Activated T-helper 2 cell treated with anti-CD3 and anti-CD28 coated beads, Interferon-gamma antibody, Interleukin-2, Interleukin-4, amounts not matched to agents 10 μg/mL and 5 μg/mL and 100 μg/mL, durations not matched to agents 14 hours and 24 hours and 36 hours (primary cell): ENCODE results near the gene TSPAN13. TPM values are rescaled to one million over a fixed set of nuclear protein-coding genes. Genes with fewer than 3 reads are reported as not detected.

Experiments
- DNase-seq: peaks from one replicate; pipeline ENCODE4 v3.0.0; 2021; ENCODE audit warnings: low spot score
- H3K27ac Mint-ChIP-seq: one replicate; pipeline ENCODE4 v1.8.0; 2021; ENCODE audit warnings: mixed read lengths
- H3K27me3 Mint-ChIP-seq: one replicate; pipeline ENCODE4 v1.8.0; 2021; ENCODE audit warnings: low read depth, mixed read lengths
- H3K36me3 Mint-ChIP-seq: one replicate; pipeline ENCODE4 v1.8.0; 2021; ENCODE audit warnings: low read depth, mixed read lengths
- H3K4me1 Mint-ChIP-seq: one replicate; pipeline ENCODE4 v1.8.0; 2021; ENCODE audit warnings: low read depth, mixed read lengths
- H3K4me3 Mint-ChIP-seq: one replicate; pipeline ENCODE4 v1.8.0; 2021; ENCODE audit warnings: low read depth, mild to moderate bottlenecking, moderate library complexity, mixed read lengths
- H3K9me3 Mint-ChIP-seq: one replicate; pipeline ENCODE4 v1.8.0; 2021; ENCODE audit warnings: mixed read lengths
- intact Hi-C: fragments of 100-400 bp; cut with micrococcal nuclease; formaldehyde crosslinking; loops from one replicate; pipeline ENCODE4 v1.15.1; 2023
- total RNA-seq: library from RNA; stranded (reverse); gene quantifications from 2 replicates; pipeline ENCODE4 v1.2.3, GENCODE V29; 2022

Gene TSPAN13
- total RNA-seq, 1 donor from 2014 or later, result 1.3 TPM

DNA sequence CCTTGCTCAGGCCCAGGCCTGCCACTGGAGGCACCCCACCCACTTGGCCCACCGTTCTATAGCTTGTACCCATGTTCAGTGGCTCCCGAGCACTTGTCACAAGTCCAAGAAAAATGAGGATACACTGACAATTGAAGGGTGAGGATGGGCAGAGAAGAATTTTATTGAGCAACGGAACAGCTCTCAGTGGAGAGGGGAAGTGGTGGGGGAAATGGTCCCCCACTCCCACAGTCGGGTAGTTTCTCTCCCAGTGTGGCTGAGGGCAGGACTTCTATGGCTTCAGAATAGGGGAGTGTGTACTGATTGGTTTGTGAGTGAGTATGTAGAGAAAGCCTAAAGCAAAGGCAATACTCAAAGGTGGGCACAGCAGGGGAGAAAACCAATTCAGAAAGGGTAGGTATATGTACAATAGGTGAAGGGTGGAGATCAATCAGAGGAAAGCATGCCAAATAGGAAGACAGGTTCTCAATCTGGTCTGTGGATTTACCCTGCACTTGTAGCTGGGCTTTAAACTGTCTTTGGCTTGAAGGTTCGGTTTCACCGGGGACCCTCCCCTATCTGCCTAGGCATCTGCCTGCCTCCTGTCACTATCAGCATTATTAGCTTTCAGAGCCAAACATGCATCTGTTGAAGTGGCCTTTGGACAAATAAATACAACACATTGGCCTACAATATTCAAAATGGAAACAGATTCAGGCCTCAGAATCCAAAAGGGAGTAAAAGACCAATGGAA lies 8.9 kb upstream of the TSPAN13 start:
- Mint-ChIP-seq H3K27ac (no peak overlapping the region), H3K27me3 (peaks cover 2% of the 10 kb centered on the region), H3K36me3 (no peaks in the 10 kb centered on the region), H3K9me3 (no peaks in the 10 kb centered on the region), H3K4me1 (peaks cover 9% of the 10 kb centered on the region), H3K4me3 (no peak overlapping the region)
- no peak for DNase-seq
- intact Hi-C loops, result no loop called here

GRCh38 chr7:16745645-16746044 lies 7.9 kb upstream of the TSPAN13 start:
- Mint-ChIP-seq H3K27ac (no peak overlapping the region), H3K9me3 (no peaks in the 10 kb centered on the region), H3K27me3 (peaks cover 2% of the 10 kb centered on the region), H3K36me3 (no peaks in the 10 kb centered on the region), H3K4me1 (peaks cover 3% of the 10 kb centered on the region), H3K4me3 (no peak overlapping the region)
- intact Hi-C loops, result no loop called here
- no peak for DNase-seq

- Mint-ChIP-seq H3K36me3 (no peaks in the 10 kb centered on the region), H3K9me3 (no peaks in the 10 kb centered on the region), H3K27ac (no peak overlapping the region), H3K4me1 (peaks cover 8% of the 10 kb centered on the region), H3K4me3 (no peak overlapping the region), H3K27me3 (peaks cover 5% of the 10 kb centered on the region)
- no peak for DNase-seq
- intact Hi-C loops, result no loop called here
These were observed 6.5 kb upstream of the TSPAN13 start for GRCh38 chr7:16747102-16747501.

- Mint-ChIP-seq H3K4me3 (peak overlapping the region; percentile 83), H3K27me3 (peaks cover 33% of the 10 kb centered on the region), H3K4me1 (peaks cover 25% of the 10 kb centered on the region), H3K9me3 (no peaks in the 10 kb centered on the region), H3K27ac (no peak overlapping the region), H3K36me3 (no peaks in the 10 kb centered on the region)
- no peak for DNase-seq
- intact Hi-C loops, result loop anchor here (5.0 kb wide), 2 partner anchors 37 to 107 kb away; partner anchors contain the start of genes ANKMY2 and BZW2
These were observed 639 bp downstream of the TSPAN13 start for GRCh38 chr7:16753932-16754855.

GRCh38 chr7:16754856-16755317 lies 1.3 kb downstream of the TSPAN13 start:
- intact Hi-C loops, result loop anchor here (5.0 kb wide), 2 partner anchors 38 to 108 kb away; partner anchors contain the start of genes ANKMY2 and BZW2
- peaks cover 33% of the 10 kb centered on the region for H3K27me3 Mint-ChIP-seq
- H3K4me1 Mint-ChIP-seq, result peaks cover 25% of the 10 kb centered on the region
- no peak overlapping the region for H3K27ac Mint-ChIP-seq
- H3K4me3 Mint-ChIP-seq, result peak overlapping the region; percentile 83
- DNase-seq, result no peak
- H3K36me3 Mint-ChIP-seq, result no peaks in the 10 kb centered on the region
- H3K9me3 Mint-ChIP-seq, result no peaks in the 10 kb centered on the region

- peaks cover 25% of the 10 kb centered on the region for H3K4me1 Mint-ChIP-seq
- H3K36me3 Mint-ChIP-seq, result no peaks in the 10 kb centered on the region
- no peak for DNase-seq
- intact Hi-C loops, result no loop called here
- peaks cover 33% of the 10 kb centered on the region for H3K27me3 Mint-ChIP-seq
- no peak overlapping the region for H3K4me3 Mint-ChIP-seq
- no peaks in the 10 kb centered on the region for H3K9me3 Mint-ChIP-seq
- H3K27ac Mint-ChIP-seq, result no peak overlapping the region
These were observed 1.8 kb downstream of the TSPAN13 start for GRCh38 chr7:16755397-16755796.

DNA sequence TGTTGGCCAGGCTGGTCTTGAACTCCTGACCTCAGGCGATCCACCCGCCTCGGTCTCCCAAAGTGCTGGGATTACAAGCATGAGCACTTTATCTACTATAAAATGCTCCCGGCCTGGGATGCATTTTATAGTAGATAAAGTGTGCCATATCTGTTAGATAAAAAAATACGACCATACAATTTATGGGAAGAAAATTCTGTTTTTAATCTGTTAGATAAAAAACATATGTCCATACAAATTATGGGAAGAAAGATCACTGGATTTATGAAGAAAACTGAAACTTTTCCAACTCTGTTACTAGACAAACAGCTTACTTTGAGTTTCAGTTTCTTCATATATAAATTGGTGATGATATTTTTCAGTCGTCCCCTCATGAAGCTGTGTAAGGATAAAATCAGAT lies 4.5 kb downstream of the TSPAN13 start:
- intact Hi-C loops, result no loop called here
- peaks cover 28% of the 10 kb centered on the region for H3K27me3 Mint-ChIP-seq
- H3K4me3 Mint-ChIP-seq, result no peak overlapping the region
- no peak overlapping the region for H3K27ac Mint-ChIP-seq
- no peak for DNase-seq
- H3K36me3 Mint-ChIP-seq, result no peaks in the 10 kb centered on the region
- H3K9me3 Mint-ChIP-seq, result no peaks in the 10 kb centered on the region
- H3K4me1 Mint-ChIP-seq, result peaks cover 18% of the 10 kb centered on the region

DNA sequence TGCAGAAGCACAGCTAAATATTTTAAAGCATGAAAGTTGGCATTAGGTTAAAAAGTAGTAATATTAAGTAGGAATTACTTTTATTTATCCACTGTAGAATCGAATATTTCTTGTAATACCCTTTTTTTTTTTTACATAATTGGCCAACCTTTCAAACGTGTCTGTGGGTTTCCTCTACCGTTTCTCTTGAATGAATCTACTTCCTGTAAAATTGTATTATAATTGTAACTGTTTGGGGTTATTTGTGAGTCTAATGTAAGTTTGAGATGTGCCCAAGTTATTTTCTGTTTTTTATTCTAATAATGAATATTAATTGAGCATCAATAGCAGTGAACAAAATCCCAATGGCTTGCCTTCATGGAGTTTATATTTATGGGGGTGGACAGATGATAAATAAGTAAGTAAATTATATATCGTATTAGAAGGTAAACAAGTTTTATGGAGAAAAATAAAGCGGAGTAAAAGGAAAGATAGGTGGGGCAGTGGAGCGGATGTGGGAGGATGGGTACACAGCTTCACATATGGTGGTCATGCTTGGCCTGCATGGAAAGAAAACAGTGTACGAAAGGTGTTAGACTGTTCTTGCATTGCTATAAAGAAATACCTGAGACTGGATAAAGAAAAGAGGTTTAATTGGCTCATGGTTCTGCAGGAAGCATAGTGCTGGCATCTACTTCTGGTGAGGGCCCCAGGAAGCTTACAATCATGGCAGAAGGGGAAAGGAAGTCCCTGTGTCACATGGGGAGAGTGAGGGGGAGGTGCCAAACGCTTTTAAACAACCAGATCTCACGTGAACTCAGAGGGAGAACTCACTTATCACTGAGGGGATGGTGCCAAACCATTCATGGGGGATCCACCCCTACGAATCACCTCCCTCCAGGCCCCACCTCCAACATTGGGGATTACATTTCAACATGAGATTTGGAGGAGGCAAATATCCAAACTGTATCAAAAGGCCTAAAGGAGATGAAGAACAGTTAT lies 5.4 kb downstream of the TSPAN13 start:
- Mint-ChIP-seq H3K27ac (no peak overlapping the region), H3K9me3 (no peaks in the 10 kb centered on the region), H3K4me3 (no peak overlapping the region), H3K27me3 (peaks cover 26% of the 10 kb centered on the region), H3K36me3 (no peaks in the 10 kb centered on the region), H3K4me1 (peaks cover 16% of the 10 kb centered on the region)
- intact Hi-C loops, result no loop called here
- no peak for DNase-seq

GRCh38 chr7:16759840-16760239 lies 6.3 kb downstream of the TSPAN13 start:
- no peaks in the 10 kb centered on the region for H3K36me3 Mint-ChIP-seq
- no peak for DNase-seq
- no peaks in the 10 kb centered on the region for H3K9me3 Mint-ChIP-seq
- peaks cover 7% of the 10 kb centered on the region for H3K4me1 Mint-ChIP-seq
- intact Hi-C loops, result no loop called here
- H3K27me3 Mint-ChIP-seq, result peaks cover 17% of the 10 kb centered on the region
- H3K27ac Mint-ChIP-seq, result no peak overlapping the region
- H3K4me3 Mint-ChIP-seq, result no peak overlapping the region

- Mint-ChIP-seq H3K9me3 (no peaks in the 10 kb centered on the region), H3K27ac (no peak overlapping the region), H3K36me3 (no peaks in the 10 kb centered on the region), H3K4me3 (no peak overlapping the region), H3K27me3 (peaks cover 5% of the 10 kb centered on the region), H3K4me1 (peaks cover 4% of the 10 kb centered on the region)
- DNase-seq, result no peak
- intact Hi-C loops, result no loop called here
These were observed 8.6 kb downstream of the TSPAN13 start for GRCh38 chr7:16762177-16762576.

- no peak overlapping the region for H3K4me3 Mint-ChIP-seq
- no peaks in the 10 kb centered on the region for H3K4me1 Mint-ChIP-seq
- no peak overlapping the region for H3K27ac Mint-ChIP-seq
- no peaks in the 10 kb centered on the region for H3K9me3 Mint-ChIP-seq
- no peak for DNase-seq
- H3K36me3 Mint-ChIP-seq, result no peaks in the 10 kb centered on the region
- intact Hi-C loops, result no loop called here
- H3K27me3 Mint-ChIP-seq, result peaks cover 7% of the 10 kb centered on the region
These were observed 11.4 kb downstream of the TSPAN13 start for GRCh38 chr7:16764942-16765341.

DNA sequence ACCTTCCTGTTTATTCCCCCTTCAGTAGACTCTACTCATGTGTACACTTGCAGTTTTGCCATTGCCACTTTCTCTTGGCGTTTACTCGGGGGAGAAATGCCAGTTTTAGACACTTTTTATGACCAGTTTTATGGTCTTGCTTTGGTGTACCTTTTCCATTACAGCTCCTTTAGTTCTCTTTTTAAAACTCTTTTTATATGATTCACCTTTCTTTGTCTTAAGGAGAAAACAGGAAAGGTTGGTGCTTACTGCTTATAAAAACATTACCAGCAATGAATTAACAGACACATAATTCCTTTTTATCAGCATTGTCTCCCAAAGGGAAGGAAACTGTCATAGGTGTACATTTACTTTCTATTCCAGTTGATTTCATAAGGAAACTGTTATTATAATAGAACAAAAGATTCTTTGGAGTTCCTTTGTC lies 11.9 kb downstream of the TSPAN13 start:
- intact Hi-C loops, result no loop called here
- Mint-ChIP-seq H3K27ac (no peak overlapping the region), H3K4me1 (no peaks in the 10 kb centered on the region), H3K9me3 (no peaks in the 10 kb centered on the region), H3K27me3 (peaks cover 7% of the 10 kb centered on the region), H3K4me3 (no peak overlapping the region), H3K36me3 (no peaks in the 10 kb centered on the region)
- no peak for DNase-seq
